ENCODE measurements around the gene GLYAT.
"Not testable (repeated sequence)": the region's sequence is repeated elsewhere in the genome, so short reads cannot be mapped to it uniquely, and the experiment has no call there.

GLYAT gene

DNA sequence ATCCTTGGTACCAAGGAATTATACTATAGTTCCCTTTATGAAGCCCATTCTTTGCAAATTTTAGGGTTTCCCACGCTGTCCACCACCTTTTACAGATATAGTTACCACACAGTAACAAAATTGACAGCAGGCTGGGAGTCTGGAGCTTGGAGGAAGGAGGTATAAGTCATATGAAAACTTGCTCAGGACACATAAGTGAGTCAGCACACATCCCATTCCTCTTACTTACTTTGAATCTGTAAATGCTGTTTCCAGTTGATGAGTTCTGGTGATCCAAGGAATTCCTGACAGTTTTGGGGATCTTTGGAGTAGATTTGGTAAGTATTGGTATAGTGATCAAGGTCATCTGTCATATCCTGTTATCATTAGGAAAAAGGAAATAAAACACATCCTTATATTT, 19.2 kb downstream of the GLYAT start:
- Histone ChIP-seq H3K4me2 (ENCODE audit: low read length) (no peak overlapping the region), H3K4me1 (no peaks in the 10 kb centered on the region), H3K9ac (no peak overlapping the region), H2AFZ (no peak overlapping the region), H3K36me3 (ENCODE audit: control insufficient read depth, insufficient read depth, low read length) (no peaks in the 10 kb centered on the region), H3K27ac (no peak overlapping the region), H3K9me3 (ENCODE audit: control insufficient read depth, low read length) (no peaks in the 10 kb centered on the region), H3K4me3 (ENCODE audit: low read depth, low read length) (no peak overlapping the region), H3K27me3 (ENCODE audit: control insufficient read depth, insufficient read depth, low read length) (no peaks in the 10 kb centered on the region), H3K79me2 (no peaks in the 10 kb centered on the region)
- no peak for TF ChIP-seq CTCF (IDR thresholded peaks at IDR 0.05)

DNA sequence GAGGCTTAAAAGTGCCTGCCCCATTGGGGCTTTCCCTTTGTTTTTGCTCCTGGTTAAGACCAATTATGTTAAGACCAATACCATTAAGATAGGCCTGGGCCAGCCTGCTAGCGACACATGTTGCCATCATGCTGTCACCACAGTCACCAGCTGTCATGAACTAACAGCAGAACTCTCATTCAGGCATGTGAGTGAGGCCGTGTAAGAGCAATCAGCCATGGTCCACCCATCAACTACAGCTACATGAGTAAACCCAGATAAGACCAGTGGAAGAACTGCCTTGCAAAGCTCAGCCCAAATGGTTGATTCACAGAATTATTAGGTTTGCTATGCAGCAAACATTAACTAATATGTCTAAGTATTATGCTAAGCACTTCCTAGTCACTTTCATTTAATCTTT, 19.9 kb downstream of the GLYAT start:
- TF ChIP-seq CTCF (IDR thresholded peaks at IDR 0.05): no peak
- H3K79me2 ChIP-seq: no peaks in the 10 kb centered on the region

GRCh38 chr11:58707767-58708166, 24.0 kb downstream of the GLYAT start:
- no peak overlapping the region for H2AFZ ChIP-seq
- H3K4me2 ChIP-seq (ENCODE audit: low read length): no peak overlapping the region
- no peaks in the 10 kb centered on the region for H3K79me2 ChIP-seq
- H3K4me3 ChIP-seq (ENCODE audit: low read depth, low read length): no peak overlapping the region
- H3K9me3 ChIP-seq (ENCODE audit: control insufficient read depth, low read length): no peaks in the 10 kb centered on the region
- H3K27ac ChIP-seq: no peak overlapping the region
- no peak for TF ChIP-seq CTCF (IDR thresholded peaks at IDR 0.05)
- no peaks in the 10 kb centered on the region for H3K36me3 ChIP-seq (ENCODE audit: control insufficient read depth, insufficient read depth, low read length)
- H3K27me3 ChIP-seq (ENCODE audit: control insufficient read depth, insufficient read depth, low read length): no peaks in the 10 kb centered on the region
- H3K9ac ChIP-seq: no peak overlapping the region
- no peaks in the 10 kb centered on the region for H3K4me1 ChIP-seq

More for the DNA sequence above, 19.9 kb downstream of the GLYAT start:
- Histone ChIP-seq H3K4me2 (ENCODE audit: low read length) (no peak overlapping the region), H3K27me3 (ENCODE audit: control insufficient read depth, insufficient read depth, low read length) (no peaks in the 10 kb centered on the region), H2AFZ (no peak overlapping the region), H3K9me3 (ENCODE audit: control insufficient read depth, low read length) (no peaks in the 10 kb centered on the region), H3K4me3 (ENCODE audit: low read depth, low read length) (no peak overlapping the region), H3K27ac (no peak overlapping the region), H3K36me3 (ENCODE audit: control insufficient read depth, insufficient read depth, low read length) (no peaks in the 10 kb centered on the region), H3K9ac (no peak overlapping the region), H3K4me1 (no peaks in the 10 kb centered on the region)

- not testable (repeated sequence) for H3K4me3 ChIP-seq (ENCODE audit: low read depth, low read length); H3K27me3 ChIP-seq (ENCODE audit: control insufficient read depth, insufficient read depth, low read length); H3K9ac ChIP-seq; H3K9me3 ChIP-seq (ENCODE audit: control insufficient read depth, low read length); H3K36me3 ChIP-seq (ENCODE audit: control insufficient read depth, insufficient read depth, low read length); H3K27ac ChIP-seq; H2AFZ ChIP-seq; H3K79me2 ChIP-seq; H3K4me2 ChIP-seq (ENCODE audit: low read length); H3K4me1 ChIP-seq
Measured at GRCh38 chr11:58696825-58697224, 34.9 kb downstream of the GLYAT start.

DNA sequence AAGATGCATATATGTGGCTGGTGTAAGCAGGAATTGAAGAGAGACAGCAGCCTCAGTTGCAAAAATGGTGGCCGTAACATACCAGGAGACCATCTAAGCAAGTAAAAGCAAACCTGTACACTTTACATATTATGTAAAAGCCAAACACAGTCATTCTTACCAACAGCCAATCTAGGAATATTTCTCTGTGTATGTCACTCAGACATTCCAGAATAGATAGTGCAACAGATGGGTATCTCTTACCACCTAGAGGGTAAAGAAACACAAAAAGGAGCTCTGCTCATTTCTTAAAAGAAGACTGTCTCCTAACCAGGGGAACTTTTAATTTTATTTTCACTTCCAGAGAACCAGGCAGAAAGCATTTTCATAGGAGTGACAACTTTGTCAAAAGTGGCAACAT, 38.7 kb downstream of the GLYAT start:
- no peaks in the 10 kb centered on the region for H3K79me2 ChIP-seq
- no peak overlapping the region for H2AFZ ChIP-seq
- H3K9me3 ChIP-seq (ENCODE audit: control insufficient read depth, low read length): no peaks in the 10 kb centered on the region
- H3K4me3 ChIP-seq (ENCODE audit: low read depth, low read length): no peak overlapping the region
- no peaks in the 10 kb centered on the region for H3K4me1 ChIP-seq
- no peak overlapping the region for H3K27ac ChIP-seq
- TF ChIP-seq CTCF (IDR thresholded peaks at IDR 0.05): no peak
- no peaks in the 10 kb centered on the region for H3K36me3 ChIP-seq (ENCODE audit: control insufficient read depth, insufficient read depth, low read length)
- H3K27me3 ChIP-seq (ENCODE audit: control insufficient read depth, insufficient read depth, low read length): no peaks in the 10 kb centered on the region
- H3K4me2 ChIP-seq (ENCODE audit: low read length): no peak overlapping the region
- no peak overlapping the region for H3K9ac ChIP-seq

Data from parathyroid adenoma (tissue), 2 donors.